Karpas-422 (cell line): ENCODE results near the gene CMKLR1. TPM values are rescaled to one million over a fixed set of nuclear protein-coding genes. Genes with fewer than 3 reads are reported as not detected.

Experiments
- DNase-seq: peaks from one replicate; pipeline ENCODE4 v3.0.0-alpha.2; 2015
- H2AFZ ChIP-seq: fragments of 200-600 bp; sonication (generic); 2 replicates; pipeline ENCODE4 v1.6.1; 2014; ENCODE audit warnings: antibody characterized with exemption, low read length, mixed read lengths
- H3K27ac ChIP-seq: fragments of 200-600 bp; sonication (generic); 2 replicates; pipeline ENCODE4 v1.5.1; 2014; ENCODE audit warnings: mild to moderate bottlenecking, low read length, moderate library complexity
- H3K27me3 ChIP-seq: fragments of 200-600 bp; sonication (generic); 2 replicates; pipeline ENCODE4 v1.6.1; 2014; ENCODE audit warnings: low read length, mixed read lengths
- H3K36me3 ChIP-seq: fragments of 200-600 bp; sonication (generic); 2 replicates; pipeline ENCODE4 v1.6.1; 2014; ENCODE audit warnings: low read length, mixed read lengths; ENCODE audit not compliant: insufficient read depth
- H3K4me1 ChIP-seq: fragments of 200-600 bp; sonication (generic); 2 replicates; pipeline ENCODE4 v1.6.1; 2014; ENCODE audit warnings: mild to moderate bottlenecking, low read length, mixed read lengths
- H3K4me2 ChIP-seq: fragments of 200-600 bp; sonication (generic); 2 replicates; pipeline ENCODE4 v1.6.1; 2014; ENCODE audit warnings: low read length, low read depth, mild to moderate bottlenecking; ENCODE audit not compliant: poor library complexity, severe bottlenecking
- H3K4me3 ChIP-seq: fragments of 200-600 bp; sonication (generic); 2 replicates; pipeline ENCODE4 v1.5.1; 2014; ENCODE audit warnings: mild to moderate bottlenecking, antibody characterized with exemption, low read length, mixed read lengths
- H3K79me2 ChIP-seq: fragments of 200-600 bp; sonication (generic); 2 replicates; pipeline ENCODE4 v1.6.1; 2014; ENCODE audit warnings: mild to moderate bottlenecking, low read length, mixed read lengths
- H3K9ac ChIP-seq: fragments of 200-600 bp; sonication (generic); 2 replicates; pipeline ENCODE4 v1.6.0; 2014; ENCODE audit warnings: low read length
- H3K9me2 ChIP-seq: fragments of 200-600 bp; sonication (generic), shearing (Covaris generic); replicated peaks from 2 replicates; pipeline ENCODE4 v1.6.0; 2014; ENCODE audit warnings: mild to moderate bottlenecking, low read length, moderate library complexity; ENCODE audit not compliant: insufficient read depth
- H3K9me3 ChIP-seq: fragments of 300-700, 200-600 bp; sonication (generic); 2 replicates; pipeline ENCODE4 v1.6.1; 2014; ENCODE audit warnings: low read length, mixed read lengths
- H4K20me1 ChIP-seq: fragments of 200-600 bp; sonication (generic); 2 replicates; pipeline ENCODE4 v1.6.1; 2014; ENCODE audit warnings: mild to moderate bottlenecking, antibody characterized with exemption, low read length, low read depth; ENCODE audit not compliant: insufficient read depth
- total RNA-seq: library from RNA; depleted of rRNA; stranded (reverse); fragments of >200 nt; shearing (Covaris generic); gene quantifications from 2 replicates; pipeline ENCODE4 v1.2.3, GENCODE V29; 2014; ENCODE audit warnings: low replicate concordance

Gene CMKLR1
- total RNA-seq, 1 experiment from 2014 or later = not detected

DNA sequence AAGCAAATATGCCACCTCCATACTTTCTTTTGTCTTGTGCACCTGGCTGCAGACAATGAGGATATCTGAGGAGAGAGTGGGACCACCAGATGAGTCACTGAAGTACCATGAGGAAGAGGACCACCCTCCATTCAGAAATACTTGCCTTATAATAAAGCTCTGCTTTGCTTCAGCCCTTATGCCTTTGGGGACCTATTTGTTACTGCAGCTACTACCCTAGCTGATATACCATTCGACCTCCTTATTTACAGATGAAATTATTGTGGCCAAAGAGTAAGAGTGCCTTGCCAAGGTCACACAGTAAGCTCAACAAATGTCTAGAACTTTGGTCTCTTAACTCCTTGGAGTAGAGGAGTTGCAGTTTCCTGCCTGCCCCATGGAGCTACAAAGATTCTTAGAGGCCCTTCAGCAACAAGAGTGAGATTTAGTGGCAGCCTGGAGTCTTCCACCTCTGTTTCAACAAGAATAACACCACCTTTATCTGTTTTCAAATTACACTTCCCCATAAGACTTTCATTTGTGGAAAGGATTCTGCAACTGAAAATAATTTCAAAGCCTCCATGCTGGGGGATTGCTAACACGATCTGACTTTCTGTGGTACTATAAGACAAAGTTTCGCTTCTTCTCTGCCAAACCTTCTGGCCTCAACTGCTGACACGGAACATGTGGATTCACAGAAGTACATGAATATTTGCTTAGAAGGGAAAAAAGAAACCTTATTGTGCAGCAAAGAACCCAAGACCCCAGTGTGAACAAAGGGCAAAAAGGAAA, 3.6 kb downstream of the CMKLR1 start:
- Histone ChIP-seq H3K9me3 (no peaks in the 10 kb centered on the region), H3K9ac (no peak overlapping the region), H3K27me3 (no peaks in the 10 kb centered on the region), H4K20me1 (no peaks in the 10 kb centered on the region), H3K9me2 (no peaks in the 10 kb centered on the region), H3K79me2 (no peaks in the 10 kb centered on the region), H3K4me3 (no peak overlapping the region), H2AFZ (no peak overlapping the region), H3K4me2 (no peak overlapping the region), H3K27ac (no peak overlapping the region), H3K4me1 (no peaks in the 10 kb centered on the region), H3K36me3 (no peaks in the 10 kb centered on the region)
- DNase-seq = no peak

DNA sequence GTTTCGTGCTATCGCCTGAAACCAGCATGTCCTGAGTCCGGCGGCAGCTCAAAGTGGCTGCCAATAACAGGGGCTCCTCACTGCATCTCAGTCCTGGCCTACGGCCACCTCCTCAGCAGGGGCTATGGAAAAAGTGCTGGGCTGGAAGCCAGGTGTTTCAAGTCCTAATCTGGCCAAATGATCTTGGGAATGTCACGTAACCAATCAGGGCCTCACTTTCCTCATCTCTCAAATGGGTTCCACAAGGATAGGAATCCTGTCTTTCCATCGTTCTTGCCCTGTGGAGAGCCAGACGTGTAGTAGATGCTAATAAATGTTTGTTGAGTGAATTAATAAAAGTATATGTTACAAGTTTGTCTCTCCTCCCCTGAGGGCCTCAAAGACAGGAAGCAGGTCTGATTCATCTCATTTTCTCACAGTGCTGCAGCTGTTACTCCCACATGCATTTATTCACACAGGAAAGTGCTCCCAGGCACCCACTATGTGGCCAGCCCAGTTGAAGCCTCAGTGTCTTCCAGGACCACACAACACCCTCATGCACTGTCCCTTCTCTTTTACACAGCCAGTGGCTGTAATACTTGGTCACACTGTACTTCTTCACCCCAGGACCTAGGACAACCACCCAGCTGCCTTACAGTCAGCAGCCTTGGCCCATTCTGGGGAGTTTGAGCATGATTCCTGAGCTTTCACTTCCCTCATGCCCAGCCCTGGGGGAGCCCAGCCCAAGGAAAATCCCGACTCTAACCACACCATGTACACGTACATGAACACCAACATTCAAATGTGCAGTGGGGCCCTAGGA, 5.0 kb downstream of the CMKLR1 start:
- no peak overlapping the region for H3K4me2 ChIP-seq
- no peak overlapping the region for H3K4me3 ChIP-seq
- H2AFZ ChIP-seq = no peak overlapping the region
- H3K79me2 ChIP-seq = no peaks in the 10 kb centered on the region
- H3K27me3 ChIP-seq = no peaks in the 10 kb centered on the region
- H4K20me1 ChIP-seq = no peaks in the 10 kb centered on the region
- H3K36me3 ChIP-seq = no peaks in the 10 kb centered on the region
- DNase-seq = no peak
- H3K9ac ChIP-seq = no peak overlapping the region
- no peak overlapping the region for H3K27ac ChIP-seq
- H3K4me1 ChIP-seq = no peaks in the 10 kb centered on the region
- no peaks in the 10 kb centered on the region for H3K9me3 ChIP-seq
- H3K9me2 ChIP-seq = no peaks in the 10 kb centered on the region

DNA sequence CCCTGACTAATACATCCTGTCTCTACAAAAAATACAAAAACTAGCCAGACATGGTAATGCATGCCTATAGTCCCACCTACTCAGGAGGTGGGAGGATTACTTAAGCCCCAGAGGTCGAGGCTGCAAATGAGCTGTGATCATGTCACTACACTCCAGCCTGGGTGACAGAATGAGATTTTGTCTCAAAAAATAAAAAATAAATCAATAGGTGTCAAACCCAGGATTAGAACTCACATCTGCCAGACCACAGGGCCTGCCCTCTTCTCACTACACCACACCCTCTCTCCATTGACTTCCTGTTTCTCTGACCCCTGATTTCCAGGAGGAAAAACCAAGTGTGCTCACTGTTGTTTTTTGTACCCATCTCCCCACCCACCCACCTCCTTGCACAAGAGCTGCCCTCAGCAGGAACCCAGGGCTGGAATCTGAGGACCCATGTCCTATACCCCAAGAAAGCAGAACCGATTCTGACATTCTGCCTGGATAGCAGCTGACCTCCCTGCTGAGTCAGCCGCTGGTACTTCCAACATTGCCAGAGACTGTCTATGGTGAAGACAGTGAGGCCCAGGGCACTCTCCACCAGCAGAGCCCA, 6.2 kb downstream of the CMKLR1 start:
- H3K4me3 ChIP-seq = no peak overlapping the region
- no peaks in the 10 kb centered on the region for H3K9me3 ChIP-seq
- no peak overlapping the region for H3K27ac ChIP-seq
- no peaks in the 10 kb centered on the region for H3K4me1 ChIP-seq
- H3K27me3 ChIP-seq = no peaks in the 10 kb centered on the region
- H3K79me2 ChIP-seq = no peaks in the 10 kb centered on the region
- H3K36me3 ChIP-seq = no peaks in the 10 kb centered on the region
- no peak overlapping the region for H2AFZ ChIP-seq
- no peaks in the 10 kb centered on the region for H4K20me1 ChIP-seq
- no peaks in the 10 kb centered on the region for H3K9me2 ChIP-seq
- H3K9ac ChIP-seq = no peak overlapping the region
- no peak for DNase-seq
- H3K4me2 ChIP-seq = no peak overlapping the region

DNA sequence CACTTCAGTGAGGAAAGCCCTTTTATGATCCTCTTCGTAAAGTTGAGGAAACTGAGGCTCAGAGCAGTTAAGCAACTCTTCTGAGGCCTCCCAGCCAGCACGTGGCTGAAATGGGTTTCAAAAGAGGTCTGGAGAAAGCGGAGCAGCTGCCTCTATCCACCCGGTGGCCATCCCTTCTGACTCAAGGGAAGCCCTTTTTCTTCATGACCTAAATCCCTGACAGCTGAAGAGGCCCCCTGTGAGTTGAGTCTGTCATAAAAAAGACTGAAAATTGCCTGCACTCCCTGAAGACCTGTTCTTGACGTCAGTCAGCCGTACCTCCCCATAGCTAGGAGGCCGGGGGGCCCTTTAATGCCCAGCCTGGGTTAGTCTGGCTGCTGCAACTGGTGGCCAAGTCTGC, 10.7 kb downstream of the CMKLR1 start:
- Histone ChIP-seq H3K27me3 (no peaks in the 10 kb centered on the region), H3K9me3 (no peaks in the 10 kb centered on the region), H3K36me3 (no peaks in the 10 kb centered on the region), H3K9me2 (no peaks in the 10 kb centered on the region), H3K4me1 (no peaks in the 10 kb centered on the region), H3K27ac (no peak overlapping the region), H3K79me2 (no peaks in the 10 kb centered on the region), H2AFZ (no peak overlapping the region), H3K9ac (no peak overlapping the region), H3K4me3 (no peak overlapping the region), H4K20me1 (no peaks in the 10 kb centered on the region), H3K4me2 (no peak overlapping the region)
- DNase-seq = no peak

DNA sequence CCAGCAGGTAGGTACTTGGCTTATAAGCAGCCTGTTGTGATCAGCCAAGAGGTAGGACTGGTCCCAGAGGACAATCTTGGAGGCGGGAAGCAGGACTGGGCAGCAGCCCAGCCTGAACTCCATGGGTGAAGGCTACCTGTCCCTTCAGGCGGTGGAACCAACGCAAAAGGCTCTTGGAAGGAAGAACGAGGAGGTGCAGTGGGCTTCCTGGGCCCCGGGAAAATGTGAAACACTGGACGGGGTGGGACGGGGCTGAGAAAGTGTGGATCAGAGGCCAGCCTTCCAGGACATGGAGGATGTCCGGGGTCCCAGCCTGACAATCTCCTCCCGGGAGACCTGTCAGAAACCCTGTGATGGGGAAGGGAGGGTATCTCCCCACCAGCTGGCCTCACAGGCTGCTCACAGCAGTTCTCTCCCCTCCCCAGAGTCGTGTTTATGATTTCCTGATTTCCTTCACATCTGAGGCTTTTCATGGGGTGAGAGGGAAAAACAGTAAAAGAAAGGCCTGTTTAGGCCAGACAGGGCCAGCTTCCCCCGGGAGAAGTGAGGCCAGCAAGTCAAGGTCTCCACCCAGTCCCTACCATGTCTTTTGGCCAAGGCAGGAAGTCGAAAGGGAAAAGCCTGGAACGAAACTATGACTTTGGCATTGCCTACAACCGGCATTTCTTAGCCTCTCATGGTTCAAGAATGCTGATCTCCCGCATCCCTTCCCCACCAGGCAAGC, 11.3 kb downstream of the CMKLR1 start:
- no peak for DNase-seq
- Histone ChIP-seq H3K79me2 (no peaks in the 10 kb centered on the region), H3K4me1 (no peaks in the 10 kb centered on the region), H3K36me3 (no peaks in the 10 kb centered on the region), H3K9ac (no peak overlapping the region), H3K9me3 (no peaks in the 10 kb centered on the region), H3K27ac (no peak overlapping the region), H3K27me3 (no peaks in the 10 kb centered on the region), H4K20me1 (no peaks in the 10 kb centered on the region), H3K9me2 (no peaks in the 10 kb centered on the region), H3K4me3 (no peak overlapping the region), H2AFZ (no peak overlapping the region), H3K4me2 (no peak overlapping the region)

DNA sequence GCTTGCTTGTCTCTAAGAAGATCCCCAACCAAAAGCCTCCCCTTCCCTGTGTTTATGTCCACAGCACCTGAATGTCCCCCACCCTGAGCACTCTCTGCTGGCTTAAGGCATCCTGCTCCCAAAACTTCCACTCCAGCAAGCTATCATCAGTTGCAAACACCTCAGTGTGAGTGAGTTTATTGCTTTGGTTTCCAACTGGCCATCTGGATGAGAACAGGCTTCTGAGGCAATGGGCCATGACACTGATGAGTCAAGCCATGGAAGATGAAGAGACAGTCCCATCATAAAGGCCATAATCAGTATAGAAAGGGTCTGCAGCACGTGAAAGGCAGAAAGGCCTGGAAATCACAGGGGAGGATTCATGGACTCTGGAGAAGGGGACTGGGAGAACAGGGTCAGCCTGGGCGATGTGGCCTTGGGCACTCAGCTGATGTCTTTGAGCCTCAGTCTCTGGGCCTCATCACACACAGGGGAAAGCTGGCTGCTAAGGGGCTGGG, 12.8 kb downstream of the CMKLR1 start:
- Histone ChIP-seq H3K27me3 (no peaks in the 10 kb centered on the region), H3K9me2 (no peaks in the 10 kb centered on the region), H2AFZ (no peak overlapping the region), H3K9ac (no peak overlapping the region), H3K4me1 (no peaks in the 10 kb centered on the region), H4K20me1 (no peaks in the 10 kb centered on the region), H3K79me2 (no peaks in the 10 kb centered on the region), H3K27ac (no peak overlapping the region), H3K9me3 (no peaks in the 10 kb centered on the region), H3K36me3 (no peaks in the 10 kb centered on the region), H3K4me2 (no peak overlapping the region), H3K4me3 (no peak overlapping the region)
- DNase-seq = no peak

DNA sequence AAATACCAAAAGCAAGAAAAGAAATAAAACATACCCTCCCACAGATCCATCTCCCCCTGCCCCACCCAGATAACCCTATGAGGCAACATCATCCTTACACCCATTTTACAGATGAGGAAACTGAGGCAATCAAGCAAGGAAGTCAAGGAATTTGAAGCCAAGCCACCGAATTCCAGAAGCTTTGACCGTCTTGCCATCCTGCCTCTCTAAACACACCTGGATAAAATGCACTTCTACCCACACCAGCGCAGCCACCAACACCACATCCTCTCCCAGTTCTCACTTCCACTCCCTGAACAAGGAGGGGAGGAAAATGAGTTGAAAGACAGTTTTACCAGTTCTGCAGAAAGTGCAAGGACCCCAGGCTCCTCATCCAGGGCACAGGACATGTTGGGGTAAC, 13.6 kb downstream of the CMKLR1 start:
- Histone ChIP-seq H3K4me2 (no peak overlapping the region), H3K4me1 (no peaks in the 10 kb centered on the region), H2AFZ (no peak overlapping the region), H3K27me3 (no peaks in the 10 kb centered on the region), H3K9ac (no peak overlapping the region), H3K36me3 (no peaks in the 10 kb centered on the region), H4K20me1 (no peaks in the 10 kb centered on the region), H3K4me3 (no peak overlapping the region), H3K9me3 (no peaks in the 10 kb centered on the region), H3K79me2 (no peaks in the 10 kb centered on the region), H3K9me2 (no peaks in the 10 kb centered on the region), H3K27ac (no peak overlapping the region)
- no peak for DNase-seq

DNA sequence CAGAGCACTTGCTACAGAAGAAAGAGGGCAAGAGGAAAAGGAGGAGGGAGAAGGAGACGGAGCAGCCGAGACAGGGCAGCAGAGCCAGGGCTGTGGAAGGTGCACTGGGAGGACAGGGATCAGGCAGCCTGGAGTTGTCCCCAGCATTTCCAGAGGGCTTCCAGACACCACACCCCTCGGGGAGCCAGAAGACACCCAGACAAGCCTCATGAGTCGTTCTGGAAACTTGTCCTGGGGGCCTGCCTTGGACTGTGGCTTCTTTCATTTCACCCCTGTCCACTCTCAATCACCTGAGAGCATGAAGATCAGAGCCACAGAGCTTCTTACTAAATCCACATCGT, 14.1 kb downstream of the CMKLR1 start:
- DNase-seq = no peak
- no peaks in the 10 kb centered on the region for H3K27me3 ChIP-seq
- H4K20me1 ChIP-seq = no peaks in the 10 kb centered on the region
- H3K4me3 ChIP-seq = no peak overlapping the region
- no peaks in the 10 kb centered on the region for H3K9me3 ChIP-seq
- no peaks in the 10 kb centered on the region for H3K36me3 ChIP-seq
- H3K27ac ChIP-seq = no peak overlapping the region
- no peak overlapping the region for H3K9ac ChIP-seq
- no peak overlapping the region for H2AFZ ChIP-seq
- H3K79me2 ChIP-seq = no peaks in the 10 kb centered on the region
- H3K9me2 ChIP-seq = no peaks in the 10 kb centered on the region
- H3K4me1 ChIP-seq = no peaks in the 10 kb centered on the region
- H3K4me2 ChIP-seq = no peak overlapping the region
